Stimulated activated CD8-positive, alpha-beta memory T cell treated with anti-CD3 and anti-CD28 coated beads, Interleukin-15, amount 100 ng/mL, for 1 hour (primary cell): Measurements from ENCODE around the gene BRICD5.
"Not testable (repeated sequence)": the region's sequence is repeated elsewhere in the genome, so short reads cannot be mapped to it uniquely, and the experiment has no call there.

Experiments
- DNase-seq: peaks from one replicate; pipeline ENCODE4 v3.0.0-alpha.2; 2020; ENCODE audit warnings: low read depth

The BRICD5 gene

GRCh38 chr16:2210386-2211365 lies at the start of gene BRICD5:
Gene BRICD5, minus strand, starts transcription at chr16:2210863. Its CDS starts 30 bp downstream, at chr16:2210833.
- DNase-seq: no peak

GRCh38 chr16:2260250-2260649 lies 49.6 kb upstream of the BRICD5 start:
- no peak for DNase-seq

GRCh38 chr16:2258530-2258929 lies 47.9 kb upstream of the BRICD5 start:
- not testable (repeated sequence) for DNase-seq

- DNase-seq: no peak
Observed at GRCh38 chr16:2257726-2258125, 47.1 kb upstream of the BRICD5 start.

GRCh38 chr16:2256531-2257140 lies 46.0 kb upstream of the BRICD5 start:
- no peak for DNase-seq

GRCh38 chr16:2253293-2253692 lies 42.6 kb upstream of the BRICD5 start:
- DNase-seq: no peak

GRCh38 chr16:2252806-2253148 lies 42.1 kb upstream of the BRICD5 start:
- no peak for DNase-seq

GRCh38 chr16:2251296-2252111 lies 40.8 kb upstream of the BRICD5 start, which contains the start of gene ECI1:
Gene ECI1, minus strand, starts transcription at chr16:2251587. Its CDS starts 21 bp downstream, at chr16:2251566.
- DNase-seq: peak; percentile 49

- no peak for DNase-seq
Observed at GRCh38 chr16:2250652-2251295, 40.1 kb upstream of the BRICD5 start.

- DNase-seq: no peak
Observed at GRCh38 chr16:2246301-2246885, 35.7 kb upstream of the BRICD5 start.

GRCh38 chr16:2244926-2245795 lies 34.5 kb upstream of the BRICD5 start:
- no peak for DNase-seq

- DNase-seq: no peak
Observed at GRCh38 chr16:2244301-2244700, 33.6 kb upstream of the BRICD5 start.

- DNase-seq: no peak
Observed at GRCh38 chr16:2243781-2244180, 33.1 kb upstream of the BRICD5 start.

GRCh38 chr16:2243031-2243528 lies 32.4 kb upstream of the BRICD5 start:
- DNase-seq: no peak

GRCh38 chr16:2242598-2242997 lies 31.9 kb upstream of the BRICD5 start:
- no peak for DNase-seq

GRCh38 chr16:2240331-2240730 lies 29.7 kb upstream of the BRICD5 start:
- DNase-seq: not testable (repeated sequence)

GRCh38 chr16:2238838-2239675 lies 28.4 kb upstream of the BRICD5 start:
- DNase-seq: no peak

- no peak for DNase-seq
Observed at GRCh38 chr16:2238150-2238837, 27.6 kb upstream of the BRICD5 start.
